Transverse colon (tissue), 4 donors: ENCODE data around the gene BASP1. TPM values are rescaled to one million over a fixed set of nuclear protein-coding genes. Genes with fewer than 3 reads are reported as not detected.

Source experiments
- DNase-seq: peaks from one replicate; pipeline ENCODE4 v3.0.0-alpha.2; 2019
- H3K27ac ChIP-seq, 4 donors: fragments of 200-600 bp; sonication (generic); 2 replicates each; pipeline ENCODE4 v1.5.1; 2016 to 2018; ENCODE audit warnings: inconsistent platforms in 4 of 4
- H3K27me3 ChIP-seq: fragments of 200-600 bp; sonication (generic); 2 replicates; pipeline ENCODE4 v1.5.1; 2017; ENCODE audit warnings: inconsistent platforms
- H3K36me3 ChIP-seq, 4 donors: fragments of 200-600 bp; sonication (generic); 2 replicates each; pipeline ENCODE4 v1.5.1; 2017 to 2019; ENCODE audit warnings: inconsistent platforms in 4 of 4
- H3K4me1 ChIP-seq, 4 donors: fragments of 200-600 bp; sonication (generic); 2 replicates each; pipeline ENCODE4 v1.5.1; 2017 to 2020; ENCODE audit warnings: inconsistent platforms in 4 of 4
- H3K4me3 ChIP-seq, 4 donors: fragments of 200-600 bp; sonication (generic); 1 replicate in 1 of 4; 2 replicates in 3 of 4; pipeline versions ENCODE4 v1.5.1 to v1.6.1; 2017 to 2019; ENCODE audit warnings: inconsistent platforms in 4 of 4
- H3K9me3 ChIP-seq, 2 donors: fragments of 200-600 bp; sonication (generic); 2 replicates each; pipeline ENCODE4 v1.5.1; 2017 to 2019; ENCODE audit warnings: inconsistent platforms in 2 of 2
- CTCF ChIP-seq, 5 experiments: fragments of 200-600 bp in 3 of 5; fragments of 450-650 bp in 2 of 5; sonication (generic) in 3 of 5; IDR thresholded peaks; 1 replicate in 2 of 5; 2 replicates in 3 of 5; pipeline ENCODE4 v1.5.1; 2016 to 2017; ENCODE audit warnings: antibody characterized with exemption in 5 of 5, inconsistent platforms in 3 of 5, mild to moderate bottlenecking in 2 of 5, moderate library complexity in 1 of 5
- EP300 ChIP-seq: sonication (generic); formaldehyde crosslinking; IDR thresholded peaks from one replicate; pipeline ENCODE4 v1.6.1; 2017; ENCODE audit warnings: antibody characterized with exemption, low read depth
- POLR2A ChIP-seq: fragments of 450-650 bp; IDR thresholded peaks from one replicate; pipeline ENCODE4 v1.6.1; 2016; ENCODE audit warnings: antibody characterized with exemption, mild to moderate bottlenecking, moderate library complexity
- POLR2AphosphoS5 ChIP-seq, 3 donors: sonication (generic); formaldehyde crosslinking; IDR thresholded peaks; one replicate each; pipeline ENCODE4 v1.6.1; 2016; ENCODE audit warnings: antibody characterized with exemption in 3 of 3
- WGBS, 2 donors: methylation state at CpG; one replicate each; pipeline ENCODE4 v1.1.5; 2018; ENCODE audit warnings: low coverage in 1 of 2; 5-methylcytosine and 5-hydroxymethylcytosine counted together
- in situ Hi-C, 4 donors: fragments of 200-750 bp; cut with MboI; loops; one replicate each; pipeline versions ENCODE4 v1.15.0 to v1.15.1; 2017; ENCODE audit warnings: low sequenced_read_pairs in 3 of 4, low pct_ligation_motif_present in 1 of 4, low pct_unique_long_range_greater_than_20kb in 1 of 4
- intact Hi-C: fragments of 100-400 bp; cut with DNase I; formaldehyde crosslinking; loops from one replicate; pipeline ENCODE4 v1.15.1; 2023; ENCODE audit warnings: low total_unique reads
- total RNA-seq, 4 donors: library from RNA; depleted of rRNA; stranded (reverse); fragments of >200 nt; gene quantifications; one replicate each; pipeline ENCODE4 v1.1.0, GENCODE V29; 2016

The BASP1 gene
- total RNA-seq, 4 donors from 2014 or later: 1.5 to 36.4 (median 9.2) TPM

GRCh38 chr5:17265041-17265440 lies 47.6 kb downstream of the BASP1 start:
- no peak overlapping the region for H3K27ac ChIP-seq
- no peak for DNase-seq
- in situ Hi-C loops: no loop called here
- no peaks in the 10 kb centered on the region for H3K27me3 ChIP-seq
- no peaks in the 10 kb centered on the region for H3K9me3 ChIP-seq
- no peak overlapping the region for H3K4me3 ChIP-seq
- TF ChIP-seq POLR2AphosphoS5 (IDR thresholded peaks at IDR 0.05) (no peak), CTCF (IDR thresholded peaks at IDR 0.05) (no peak), EP300 (no peak)
- peaks cover 0 to 11% (median 2%) of the 10 kb centered on the region in 4 donors for H3K4me1 ChIP-seq
- 93% methylated on average over 2 of the region's 2 CpGs for WGBS, 2 donors
- no peaks in the 10 kb centered on the region for H3K36me3 ChIP-seq
- intact Hi-C loops: no loop called here

- TF ChIP-seq EP300 (no peak), CTCF (IDR thresholded peaks at IDR 0.05) (no peak), POLR2AphosphoS5 (IDR thresholded peaks at IDR 0.05) (no peak), POLR2A (no peak)
- no peaks in the 10 kb centered on the region for H3K9me3 ChIP-seq
- in situ Hi-C loops (no loop called here), intact Hi-C loops (no loop called here)
- no peak overlapping the region for H3K27ac ChIP-seq
- no peak overlapping the region for H3K4me3 ChIP-seq
- no peaks in the 10 kb centered on the region for H3K27me3 ChIP-seq
- no peaks in the 10 kb centered on the region for H3K4me1 ChIP-seq
- 79 to 80% methylated on average over 3 to 5 of the region's 5 CpGs for WGBS, 2 donors
- H3K36me3 ChIP-seq: no peaks in the 10 kb centered on the region
- DNase-seq: no peak
Observed at GRCh38 chr5:17267106-17267505, 49.7 kb downstream of the BASP1 start.

DNA sequence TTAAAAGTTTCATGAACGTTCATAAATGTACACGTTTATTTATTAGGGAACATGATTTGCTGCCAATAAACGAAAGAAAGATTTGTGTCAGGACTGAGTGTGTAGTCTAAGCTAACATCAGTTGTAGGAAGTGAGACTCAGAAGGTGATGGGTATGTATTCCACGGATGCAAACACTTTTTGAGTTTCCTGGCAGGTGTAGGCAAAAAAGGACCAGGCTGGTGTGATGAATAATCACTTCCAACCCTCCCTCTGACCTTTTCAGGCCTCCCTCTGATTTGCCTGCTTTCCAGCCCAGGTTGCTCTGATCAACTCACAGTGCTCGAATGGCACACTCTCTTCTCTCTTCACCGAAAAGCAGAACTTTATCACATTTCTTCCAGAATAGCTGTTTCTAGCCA lies 51.8 kb downstream of the BASP1 start:
- no peaks in the 10 kb centered on the region for H3K27me3 ChIP-seq
- no peaks in the 10 kb centered on the region for H3K9me3 ChIP-seq
- no peak overlapping the region for H3K27ac ChIP-seq
- no peak for DNase-seq
- TF ChIP-seq CTCF (IDR thresholded peaks at IDR 0.05) (no peak), EP300 (no peak), POLR2AphosphoS5 (IDR thresholded peaks at IDR 0.05) (no peak), POLR2A (no peak)
- in situ Hi-C loops (no loop called here), intact Hi-C loops (no loop called here)
- H3K4me3 ChIP-seq: no peak overlapping the region
- 44 to 54% methylated on average over 5 to 6 of the region's 6 CpGs for WGBS, 2 donors
- no peaks in the 10 kb centered on the region for H3K36me3 ChIP-seq
- no peaks in the 10 kb centered on the region for H3K4me1 ChIP-seq

DNA sequence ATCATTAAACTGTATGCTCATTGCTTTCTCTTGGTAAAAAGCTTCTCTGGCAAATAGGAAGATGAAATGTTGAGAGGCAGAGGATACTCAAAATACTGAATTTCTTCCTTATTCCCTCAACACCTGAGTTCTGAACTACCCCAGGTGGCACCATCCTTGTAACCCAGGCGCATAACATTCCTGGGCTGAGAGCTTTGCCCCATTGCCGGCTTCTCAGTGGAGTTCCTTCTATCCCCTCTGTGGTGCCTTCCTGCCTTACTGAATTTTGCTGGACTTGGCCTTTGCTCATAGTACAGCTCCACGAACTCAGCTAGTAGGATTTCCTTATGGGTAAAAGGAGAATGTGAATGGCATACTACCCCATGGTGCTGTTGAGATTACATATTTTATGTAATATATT lies 54.7 kb downstream of the BASP1 start:
- WGBS, 2 donors: 80 to 93% methylated on average over 2 to 3 of the region's 3 CpGs
- no peak overlapping the region for H3K4me3 ChIP-seq
- DNase-seq: no peak
- in situ Hi-C loops: no loop called here
- no peaks in the 10 kb centered on the region for H3K27me3 ChIP-seq
- no peaks in the 10 kb centered on the region for H3K36me3 ChIP-seq
- no peak overlapping the region for H3K27ac ChIP-seq
- intact Hi-C loops: no loop called here
- no peaks in the 10 kb centered on the region for H3K9me3 ChIP-seq
- TF ChIP-seq POLR2A (no peak), EP300 (no peak), CTCF (IDR thresholded peaks at IDR 0.05) (no peak), POLR2AphosphoS5 (IDR thresholded peaks at IDR 0.05) (no peak)
- H3K4me1 ChIP-seq: no peaks in the 10 kb centered on the region
